HT-29 (cell line): ENCODE measurements around the gene RHBDD3. TPM values are rescaled to one million over a fixed set of nuclear protein-coding genes. Genes with fewer than 3 reads are reported as not detected.

Experiments
- DNase-seq: peaks from one replicate; pipeline ENCODE4 v3.0.0-alpha.2; 2015; ENCODE audit warnings: low spot score
- total RNA-seq: library from RNA; depleted of rRNA; stranded (reverse); fragments of >200 nt; shearing (Covaris generic); gene quantifications from 2 replicates; pipeline ENCODE4 v1.2.3, GENCODE V29; 2014; rRNA removed

Gene RHBDD3
- total RNA-seq, 1 experiment from 2014 or later, result 72.4 TPM

- no peak for DNase-seq
These were observed 48.9 kb downstream of the RHBDD3 start for GRCh38 chr22:29218758-29219408.

- DNase-seq, result no peak
These were observed 49.7 kb downstream of the RHBDD3 start for GRCh38 chr22:29217827-29218757.

- DNase-seq, result no peak
These were observed 50.7 kb downstream of the RHBDD3 start for GRCh38 chr22:29216873-29217666.

- no peak for DNase-seq
These were observed 51.5 kb downstream of the RHBDD3 start for GRCh38 chr22:29216011-29216872.

- DNase-seq, result no peak
These were observed 52.5 kb downstream of the RHBDD3 start for GRCh38 chr22:29215012-29215860.

- DNase-seq, result no peak
These were observed 53.5 kb downstream of the RHBDD3 start for GRCh38 chr22:29214232-29214631.

GRCh38 chr22:29213493-29213892 is 54.3 kb downstream of the RHBDD3 start:
- DNase-seq, result no peak

GRCh38 chr22:29212743-29213142 is 55.0 kb downstream of the RHBDD3 start:
- DNase-seq, result no peak

GRCh38 chr22:29211466-29211865 is 56.3 kb downstream of the RHBDD3 start:
- DNase-seq, result no peak

GRCh38 chr22:29211066-29211465 is 56.7 kb downstream of the RHBDD3 start:
- no peak for DNase-seq

Other genes with a start within 250 kb of the RHBDD3 start
- gene C22orf31, start 206.2 kb downstream of the RHBDD3 start, total RNA-seq, result not detected in 2 replicates
- gene KREMEN1, start 194.9 kb downstream of the RHBDD3 start, total RNA-seq, result 4.6 and 6.8 TPM in 2 replicates
- gene EMID1, start 62.1 kb downstream of the RHBDD3 start, total RNA-seq, result 1.5 TPM in 1 of 2 replicates, not detected in the other
- 372 TPM in 2 replicates for gene EWSR1, start 287 bp upstream of the RHBDD3 start, total RNA-seq
- gene GAS2L1, start 38.7 kb upstream of the RHBDD3 start, total RNA-seq, result 23.7 and 25.2 TPM in 2 replicates
- gene RASL10A, start 47.7 kb upstream of the RHBDD3 start, total RNA-seq, result 0.99 and 2.1 TPM in 2 replicates
- 166 and 176 TPM in 2 replicates for gene AP1B1, start 120.6 kb upstream of the RHBDD3 start, total RNA-seq
- gene RFPL1, start 170.6 kb upstream of the RHBDD3 start, total RNA-seq, result not detected in 2 replicates
- gene NEFH, start 212.2 kb upstream of the RHBDD3 start, total RNA-seq, result not detected in 2 replicates